Measurements from ENCODE around the gene PRDM16. TPM values are rescaled to one million over a fixed set of nuclear protein-coding genes. Genes with fewer than 3 reads are reported as not detected.

Gene PRDM16
- total RNA-seq, 1 donor from 2014 or later = 18.3 TPM

- Mint-ChIP-seq H3K4me1 (ENCODE audit: low read depth) (no peaks in the 10 kb centered on the region), H3K9me3 (ENCODE audit: low read depth) (no peaks in the 10 kb centered on the region), H3K27ac (ENCODE audit: unreplicated experiment) (no peak overlapping the region), H3K36me3 (ENCODE audit: low read depth) (peaks cover 2% of the 10 kb centered on the region), H3K27me3 (ENCODE audit: low read depth) (peaks cover 2% of the 10 kb centered on the region), H3K4me3 (ENCODE audit: unreplicated experiment) (no peak overlapping the region)
- no peak for DNase-seq (ENCODE audit: low spot score)
- TF ChIP-seq CTCF (IDR thresholded peaks at IDR 0.05) = no peak
Measured at GRCh38 chr1:3212453-3213355, 143.7 kb downstream of the PRDM16 start.

GRCh38 chr1:3213730-3214129, 144.7 kb downstream of the PRDM16 start:
- DNase-seq (ENCODE audit: low spot score) = no peak
- H3K27ac Mint-ChIP-seq (ENCODE audit: unreplicated experiment) = no peak overlapping the region
- peaks cover 2% of the 10 kb centered on the region for H3K27me3 Mint-ChIP-seq (ENCODE audit: low read depth)
- H3K36me3 Mint-ChIP-seq (ENCODE audit: low read depth) = peaks cover 2% of the 10 kb centered on the region
- no peaks in the 10 kb centered on the region for H3K9me3 Mint-ChIP-seq (ENCODE audit: low read depth)
- TF ChIP-seq CTCF (IDR thresholded peaks at IDR 0.05) = no peak
- no peak overlapping the region for H3K4me3 Mint-ChIP-seq (ENCODE audit: unreplicated experiment)
- peaks cover 8% of the 10 kb centered on the region for H3K4me1 Mint-ChIP-seq (ENCODE audit: low read depth)

GRCh38 chr1:3215198-3216014, 146.4 kb downstream of the PRDM16 start:
- peaks cover 22% of the 10 kb centered on the region for H3K4me1 Mint-ChIP-seq (ENCODE audit: low read depth)
- H3K27ac Mint-ChIP-seq (ENCODE audit: unreplicated experiment) = no peak overlapping the region
- no peak for TF ChIP-seq CTCF (IDR thresholded peaks at IDR 0.05)

GRCh38 chr1:3216015-3216391, 147.0 kb downstream of the PRDM16 start:
- Mint-ChIP-seq H3K36me3 (ENCODE audit: low read depth) (no peaks in the 10 kb centered on the region), H3K4me3 (ENCODE audit: unreplicated experiment) (no peak overlapping the region), H3K27me3 (ENCODE audit: low read depth) (peaks cover 2% of the 10 kb centered on the region), H3K27ac (ENCODE audit: unreplicated experiment) (no peak overlapping the region), H3K4me1 (ENCODE audit: low read depth) (peaks cover 22% of the 10 kb centered on the region), H3K9me3 (ENCODE audit: low read depth) (no peaks in the 10 kb centered on the region)
- TF ChIP-seq CTCF (IDR thresholded peaks at IDR 0.05) = no peak
- no peak for DNase-seq (ENCODE audit: low spot score)

More at GRCh38 chr1:3215198-3216014, 146.4 kb downstream of the PRDM16 start:
- Mint-ChIP-seq H3K36me3 (ENCODE audit: low read depth) (no peaks in the 10 kb centered on the region), H3K9me3 (ENCODE audit: low read depth) (no peaks in the 10 kb centered on the region), H3K4me3 (ENCODE audit: unreplicated experiment) (no peak overlapping the region), H3K27me3 (ENCODE audit: low read depth) (peaks cover 2% of the 10 kb centered on the region)
- no peak for DNase-seq (ENCODE audit: low spot score)

GRCh38 chr1:3217181-3217641, 148.2 kb downstream of the PRDM16 start:
- TF ChIP-seq CTCF (IDR thresholded peaks at IDR 0.05) = no peak
- peaks cover 2% of the 10 kb centered on the region for H3K27me3 Mint-ChIP-seq (ENCODE audit: low read depth)
- H3K36me3 Mint-ChIP-seq (ENCODE audit: low read depth) = no peaks in the 10 kb centered on the region
- no peak overlapping the region for H3K27ac Mint-ChIP-seq (ENCODE audit: unreplicated experiment)
- no peak for DNase-seq (ENCODE audit: low spot score)
- peaks cover 22% of the 10 kb centered on the region for H3K4me1 Mint-ChIP-seq (ENCODE audit: low read depth)
- H3K4me3 Mint-ChIP-seq (ENCODE audit: unreplicated experiment) = no peak overlapping the region
- H3K9me3 Mint-ChIP-seq (ENCODE audit: low read depth) = no peaks in the 10 kb centered on the region
